Measurements from ENCODE around the gene OSBPL1A. TPM values are rescaled to one million over a fixed set of nuclear protein-coding genes. Genes with fewer than 3 reads are reported as not detected.

OSBPL1A gene
- total RNA-seq, 2 donors from 2014 or later = 20.7 to 33.0 TPM

DNA sequence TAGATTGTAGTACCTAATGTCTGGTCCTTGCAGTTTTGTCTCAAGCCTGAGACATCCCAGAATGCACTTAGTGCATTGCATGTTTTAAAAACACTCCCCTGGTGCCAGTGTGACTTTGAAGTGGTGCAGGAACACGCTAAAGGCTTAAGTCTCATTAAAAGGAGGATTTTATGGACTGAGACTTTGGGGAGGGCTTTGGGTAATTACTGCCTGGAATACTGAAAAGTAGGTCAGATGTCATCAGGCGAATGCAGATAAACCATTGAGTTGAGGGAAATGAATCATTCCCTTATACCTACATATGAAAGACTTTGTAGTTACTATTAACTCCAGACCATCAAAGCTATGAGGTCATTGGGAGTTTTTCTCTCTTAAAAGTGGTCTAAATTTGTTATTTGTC is 3.0 kb upstream of the OSBPL1A start:
- Histone ChIP-seq H3K9ac (ENCODE audit: low read depth in 2 of 2, low read length in 2 of 2) (no peak overlapping the region), H3K4me3 (no peak overlapping the region), H3K9me3 (no peaks in the 10 kb centered on the region), H3K4me1 (no peaks in the 10 kb centered on the region), H3K27me3 (no peaks in the 10 kb centered on the region), H3K27ac (no peak overlapping the region), H3K36me3 (no peaks in the 10 kb centered on the region)
- intact Hi-C loops (cut with DNase I) = no loop called here
- TF ChIP-seq, protein P1, sequence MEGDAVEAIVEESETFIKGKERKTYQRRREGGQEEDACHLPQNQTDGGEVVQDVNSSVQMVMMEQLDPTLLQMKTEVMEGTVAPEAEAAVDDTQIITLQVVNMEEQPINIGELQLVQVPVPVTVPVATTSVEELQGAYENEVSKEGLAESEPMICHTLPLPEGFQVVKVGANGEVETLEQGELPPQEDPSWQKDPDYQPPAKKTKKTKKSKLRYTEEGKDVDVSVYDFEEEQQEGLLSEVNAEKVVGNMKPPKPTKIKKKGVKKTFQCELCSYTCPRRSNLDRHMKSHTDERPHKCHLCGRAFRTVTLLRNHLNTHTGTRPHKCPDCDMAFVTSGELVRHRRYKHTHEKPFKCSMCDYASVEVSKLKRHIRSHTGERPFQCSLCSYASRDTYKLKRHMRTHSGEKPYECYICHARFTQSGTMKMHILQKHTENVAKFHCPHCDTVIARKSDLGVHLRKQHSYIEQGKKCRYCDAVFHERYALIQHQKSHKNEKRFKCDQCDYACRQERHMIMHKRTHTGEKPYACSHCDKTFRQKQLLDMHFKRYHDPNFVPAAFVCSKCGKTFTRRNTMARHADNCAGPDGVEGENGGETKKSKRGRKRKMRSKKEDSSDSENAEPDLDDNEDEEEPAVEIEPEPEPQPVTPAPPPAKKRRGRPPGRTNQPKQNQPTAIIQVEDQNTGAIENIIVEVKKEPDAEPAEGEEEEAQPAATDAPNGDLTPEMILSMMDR (IDR thresholded peaks at IDR 0.05) = no peak
- no peak for DNase-seq

DNA sequence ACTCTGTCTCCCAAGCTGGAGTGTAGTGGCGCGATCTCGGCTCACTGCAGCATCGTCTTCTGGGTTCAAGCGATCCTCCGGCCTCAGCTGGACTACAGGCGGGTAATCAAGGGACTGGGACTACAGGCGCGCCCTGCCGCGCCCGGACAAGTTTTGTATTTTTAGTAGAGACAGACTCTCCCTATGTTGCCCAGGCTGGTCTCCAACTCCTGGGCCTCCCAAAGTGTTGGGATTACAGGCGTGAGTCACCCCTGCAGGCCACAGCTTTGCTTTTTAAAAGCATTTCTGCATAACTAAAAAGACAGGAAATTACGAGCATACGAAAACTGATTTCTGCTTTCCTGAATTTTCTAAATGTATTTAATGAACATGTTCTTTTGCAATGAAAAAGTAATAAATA is 916 bp upstream of the OSBPL1A start:
- no peak overlapping the region for H3K4me3 ChIP-seq
- no peaks in the 10 kb centered on the region for H3K27me3 ChIP-seq
- intact Hi-C loops (cut with DNase I) = no loop called here
- H3K9ac ChIP-seq (ENCODE audit: low read depth in 2 of 2, low read length in 2 of 2) = peak overlapping the region in 1 of 2 donors; percentile 2
- H3K4me1 ChIP-seq = no peaks in the 10 kb centered on the region
- H3K9me3 ChIP-seq = no peaks in the 10 kb centered on the region
- H3K27ac ChIP-seq = no peak overlapping the region
- H3K36me3 ChIP-seq = no peaks in the 10 kb centered on the region
- TF ChIP-seq, protein P1 (IDR thresholded peaks at IDR 0.05) = no peak
- DNase-seq = peak; percentile 38

DNA sequence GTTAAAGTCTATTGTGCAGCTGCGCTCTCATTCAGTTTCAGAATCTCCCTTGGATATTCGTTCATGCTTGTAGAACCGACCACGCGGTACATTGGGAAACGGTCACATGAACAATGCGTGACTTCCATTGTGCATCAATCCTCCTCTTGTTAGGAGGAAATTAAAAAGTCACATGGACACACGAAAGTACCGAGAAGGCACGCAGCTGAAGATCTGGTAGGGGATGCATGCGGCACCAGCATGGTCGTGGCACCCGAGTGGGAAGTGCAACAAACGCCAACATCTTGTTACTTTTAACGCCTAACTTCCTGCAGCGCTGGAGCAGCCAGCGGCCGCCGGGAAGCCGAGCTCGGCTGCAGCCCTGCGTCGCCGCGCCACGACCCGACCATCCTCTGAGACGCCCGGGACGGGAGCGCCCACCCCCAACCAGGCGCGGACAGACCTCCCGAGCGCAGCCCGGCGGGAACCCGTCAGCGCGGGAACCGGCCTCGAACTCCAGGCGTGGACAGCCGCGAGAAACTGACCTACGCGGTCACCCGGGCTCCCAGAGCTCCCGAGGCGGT is 412 bp downstream of the OSBPL1A start:
- TF ChIP-seq, protein P1 (IDR thresholded peaks at IDR 0.05) = no peak
- Histone ChIP-seq H3K4me3 (peak overlapping the region; percentile 71), H3K4me1 (no peaks in the 10 kb centered on the region), H3K36me3 (no peaks in the 10 kb centered on the region), H3K9ac (ENCODE audit: low read depth in 2 of 2, low read length in 2 of 2) (peak overlapping the region; percentile 48 to 74), H3K9me3 (no peaks in the 10 kb centered on the region), H3K27ac (peak overlapping the region; percentile 76), H3K27me3 (no peaks in the 10 kb centered on the region)
- intact Hi-C loops (cut with DNase I) = no loop called here
- DNase-seq = peak; percentile 76

DNA sequence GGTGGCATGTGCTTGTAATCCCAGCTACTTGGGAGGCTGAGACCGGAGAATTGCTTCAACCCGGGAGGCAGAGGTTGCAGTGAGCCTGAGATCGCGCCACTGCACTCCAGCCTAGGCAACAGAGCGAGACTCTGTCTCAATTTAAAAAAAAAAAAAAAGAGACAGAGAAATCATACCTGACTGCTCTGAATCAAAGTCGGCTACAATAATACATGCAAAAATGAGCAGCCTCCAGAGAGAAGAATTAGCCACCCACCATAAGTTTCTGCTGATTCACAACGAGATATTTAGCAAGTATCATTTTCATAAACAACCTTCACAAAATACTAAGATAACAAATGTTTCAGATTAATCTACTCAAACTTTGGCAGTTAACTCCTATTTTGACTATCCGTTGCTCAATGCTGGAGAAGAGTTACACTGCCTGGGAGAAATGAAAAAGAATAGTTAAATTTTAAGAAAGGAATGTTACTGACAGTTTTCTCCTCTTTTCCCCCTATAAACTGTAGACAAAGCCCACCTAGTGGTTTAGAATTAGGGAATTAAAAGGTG is 1.5 kb downstream of the OSBPL1A start:
- H3K9me3 ChIP-seq = no peaks in the 10 kb centered on the region
- intact Hi-C loops (cut with DNase I) = no loop called here
- H3K4me3 ChIP-seq = no peak overlapping the region
- no peak for DNase-seq
- TF ChIP-seq, protein P1 (IDR thresholded peaks at IDR 0.05) = no peak
- H3K27ac ChIP-seq = no peak overlapping the region
- H3K4me1 ChIP-seq = no peaks in the 10 kb centered on the region
- H3K9ac ChIP-seq (ENCODE audit: low read depth in 2 of 2, low read length in 2 of 2) = no peak overlapping the region
- H3K27me3 ChIP-seq = no peaks in the 10 kb centered on the region
- H3K36me3 ChIP-seq = no peaks in the 10 kb centered on the region

DNA sequence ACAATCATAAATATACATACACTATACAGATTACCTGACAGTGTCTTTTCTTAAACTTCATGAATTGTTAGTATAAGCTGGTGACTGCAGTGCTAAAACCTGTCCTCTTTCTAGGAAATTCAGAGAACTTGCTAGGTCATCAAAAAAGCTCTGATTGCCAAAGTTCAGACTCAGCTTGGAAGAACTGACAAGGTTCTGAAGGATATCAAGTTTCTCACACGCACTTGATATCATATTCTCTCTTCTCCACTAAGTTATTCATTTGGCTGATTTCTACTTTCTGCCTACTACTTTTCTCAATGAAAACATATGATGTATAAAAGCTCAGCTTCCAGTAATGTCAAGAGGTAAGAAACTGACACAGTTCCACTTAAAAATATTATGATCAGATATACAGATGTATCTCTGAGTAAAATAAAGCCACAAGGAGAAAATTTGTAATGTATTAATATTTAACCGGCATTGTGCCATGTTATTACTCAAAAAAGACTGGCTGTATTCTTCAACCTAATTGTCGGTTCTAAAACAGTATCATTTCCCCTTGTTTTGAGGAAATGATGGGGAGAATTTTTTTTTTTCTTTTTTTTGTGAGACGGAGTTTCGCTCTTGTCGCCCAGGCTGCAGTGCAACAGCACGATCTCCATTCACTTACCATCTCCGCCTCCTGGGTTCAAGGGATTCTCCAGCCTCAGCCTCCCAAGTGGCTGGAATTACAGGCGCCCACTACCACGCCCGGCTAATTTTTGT is 2.4 kb downstream of the OSBPL1A start:
- no peak for DNase-seq
- Histone ChIP-seq H3K36me3 (no peaks in the 10 kb centered on the region), H3K4me1 (no peaks in the 10 kb centered on the region), H3K27ac (no peak overlapping the region), H3K9ac (ENCODE audit: low read depth in 2 of 2, low read length in 2 of 2) (no peak overlapping the region), H3K9me3 (no peaks in the 10 kb centered on the region), H3K4me3 (no peak overlapping the region), H3K27me3 (no peaks in the 10 kb centered on the region)
- TF ChIP-seq, protein P1 (IDR thresholded peaks at IDR 0.05) = no peak
- intact Hi-C loops (cut with DNase I) = no loop called here

All from colonic mucosa (tissue), 4 donors.